Fibroblast of lung (primary cell): ENCODE measurements around the gene GDI1. TPM values are rescaled to one million over a fixed set of nuclear protein-coding genes. Genes with fewer than 3 reads are reported as not detected.

Experiments
- DNase-seq, 2 donors: peaks; one replicate each; pipeline versions ENCODE4 v3.0.0 to v3.0.0-alpha.2; 2010; ENCODE audit warnings: low read depth in 2 of 2
- H2AFZ ChIP-seq: 2 replicates; pipeline ENCODE4 v1.5.1; 2012; ENCODE audit warnings: low read length, control low read depth, inconsistent platforms
- H3K27ac ChIP-seq: 2 replicates; pipeline ENCODE4 v1.5.1; 2011; ENCODE audit warnings: low read length, control low read depth; ENCODE audit not compliant: insufficient read depth
- H3K27me3 ChIP-seq: 2 replicates; pipeline ENCODE4 v1.5.1; 2011; ENCODE audit warnings: mild to moderate bottlenecking, low read length; ENCODE audit not compliant: control insufficient read depth, insufficient read depth
- H3K36me3 ChIP-seq: 2 replicates; pipeline ENCODE4 v1.5.1; 2011; ENCODE audit warnings: low read length; ENCODE audit not compliant: control insufficient read depth, insufficient read depth
- H3K4me1 ChIP-seq: 2 replicates; pipeline ENCODE4 v1.5.1; 2011; ENCODE audit warnings: low read length; ENCODE audit not compliant: control insufficient read depth, insufficient read depth; ENCODE audit errors: extremely low read depth
- H3K4me2 ChIP-seq: 2 replicates; pipeline ENCODE4 v1.5.1; 2011; ENCODE audit warnings: low read length, control low read depth; ENCODE audit not compliant: insufficient read depth; ENCODE audit errors: extremely low read depth
- H3K4me3 ChIP-seq, 4 experiments: fragments of 200-600 bp in 1 of 4; sonication (generic) in 1 of 4; replicated peaks in 1 of 4; 2 replicates each; pipeline ENCODE4 v1.5.1; 2011 to 2016; ENCODE audit warnings: low read length in 4 of 4, low read depth in 3 of 4, mild to moderate bottlenecking in 3 of 4, control low read depth in 2 of 4, inconsistent platforms in 1 of 4, mixed read lengths in 1 of 4; ENCODE audit not compliant: insufficient read depth in 1 of 4; ENCODE audit errors: control extremely low read depth in 1 of 4
- H3K79me2 ChIP-seq: 2 replicates; pipeline ENCODE4 v1.5.1; 2012; ENCODE audit warnings: mild to moderate bottlenecking, low read length, inconsistent platforms; ENCODE audit not compliant: control insufficient read depth, insufficient read depth
- H3K9ac ChIP-seq: 2 replicates; pipeline ENCODE4 v1.5.1; 2011; ENCODE audit warnings: mild to moderate bottlenecking, low read length, control low read depth; ENCODE audit not compliant: insufficient read depth
- H3K9me3 ChIP-seq: 2 replicates; pipeline ENCODE4 v1.5.1; 2012; ENCODE audit warnings: low read depth, low read length; ENCODE audit not compliant: control insufficient read depth, insufficient read depth
- H4K20me1 ChIP-seq: 2 replicates; pipeline ENCODE4 v1.5.1; 2011; ENCODE audit warnings: low read length; ENCODE audit not compliant: control insufficient read depth, insufficient read depth; ENCODE audit errors: extremely low read depth
- EZH2 ChIP-seq: IDR thresholded peaks from 2 replicates; pipeline ENCODE4 v1.5.1; 2012; ENCODE audit warnings: low read length, control low read depth, mild to moderate bottlenecking; ENCODE audit errors: missing control alignments
- polyA plus RNA-seq, 2 donors: library from polyadenylated mRNA; depleted of rRNA in 1 of 2; stranded (reverse) in 1 of 2; unstranded in 1 of 2; fragments of >200 nt; gene quantifications; 2 replicates each; pipeline ENCODE4 v1.2.1, GENCODE V29; 2011 to 2012; ENCODE audit warnings: missing spikeins in 1 of 2
- total RNA-seq: library from RNA; depleted of rRNA; stranded (reverse); fragments of >200 nt; gene quantifications from 2 replicates; pipeline ENCODE4 v1.2.1, GENCODE V29; 2014
- TF ChIP-seq, protein P1 (sequence below), 2 donors: IDR thresholded peaks in 1 of 2; conservative IDR thresholded peaks in 1 of 2; 1 replicate in 1 of 2; 2 replicates in 1 of 2; pipeline ENCODE4 v1.5.1; 2011 to 2012; ENCODE audit warnings: low read length in 2 of 2, control low read depth in 1 of 2, inconsistent platforms in 1 of 2, low read depth in 1 of 2, mild to moderate bottlenecking in 1 of 2

GDI1 gene
- total and polyA plus RNA-seq, 2 donors (not counting 1 experiment from before 2014, with no cell fraction given): 86.5 to 134 TPM

DNA sequence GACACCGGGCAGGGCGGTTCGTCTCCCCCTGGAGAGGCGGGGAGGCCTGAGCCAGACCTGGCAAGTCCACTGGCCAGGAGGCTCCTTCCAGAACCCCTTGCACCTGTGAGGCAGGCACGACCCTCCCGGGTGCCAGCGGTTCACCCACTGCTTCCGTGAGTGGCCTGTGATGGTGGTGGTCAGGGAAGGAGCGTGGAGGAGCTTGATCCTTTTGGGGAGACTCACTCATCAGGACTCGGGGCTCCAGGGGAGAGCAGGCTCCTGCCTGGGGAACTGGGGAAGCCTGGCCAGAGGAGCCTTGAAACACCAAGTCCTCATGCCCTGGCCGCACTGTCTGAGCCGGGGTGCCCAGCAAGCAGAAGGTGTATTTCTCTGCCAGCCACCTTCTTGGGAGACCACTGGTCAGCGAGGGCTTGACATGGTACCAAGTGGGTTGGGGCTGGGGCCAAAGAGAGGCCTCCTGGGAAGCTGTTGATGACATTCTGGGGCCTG lies 7.8 kb downstream of the GDI1 start:
- peak overlapping the region; percentile 53 to 69 (median 56) for H3K4me3 ChIP-seq
- peaks cover 13% of the 10 kb centered on the region for H3K36me3 ChIP-seq
- H3K9me3 ChIP-seq: no peaks in the 10 kb centered on the region
- peak overlapping the region; percentile 67 for H3K27ac ChIP-seq
- peaks cover 7% of the 10 kb centered on the region for H3K4me1 ChIP-seq
- DNase-seq: no peak
- H3K27me3 ChIP-seq: no peaks in the 10 kb centered on the region
- no peak overlapping the region for H2AFZ ChIP-seq
- TF ChIP-seq, protein P1, sequence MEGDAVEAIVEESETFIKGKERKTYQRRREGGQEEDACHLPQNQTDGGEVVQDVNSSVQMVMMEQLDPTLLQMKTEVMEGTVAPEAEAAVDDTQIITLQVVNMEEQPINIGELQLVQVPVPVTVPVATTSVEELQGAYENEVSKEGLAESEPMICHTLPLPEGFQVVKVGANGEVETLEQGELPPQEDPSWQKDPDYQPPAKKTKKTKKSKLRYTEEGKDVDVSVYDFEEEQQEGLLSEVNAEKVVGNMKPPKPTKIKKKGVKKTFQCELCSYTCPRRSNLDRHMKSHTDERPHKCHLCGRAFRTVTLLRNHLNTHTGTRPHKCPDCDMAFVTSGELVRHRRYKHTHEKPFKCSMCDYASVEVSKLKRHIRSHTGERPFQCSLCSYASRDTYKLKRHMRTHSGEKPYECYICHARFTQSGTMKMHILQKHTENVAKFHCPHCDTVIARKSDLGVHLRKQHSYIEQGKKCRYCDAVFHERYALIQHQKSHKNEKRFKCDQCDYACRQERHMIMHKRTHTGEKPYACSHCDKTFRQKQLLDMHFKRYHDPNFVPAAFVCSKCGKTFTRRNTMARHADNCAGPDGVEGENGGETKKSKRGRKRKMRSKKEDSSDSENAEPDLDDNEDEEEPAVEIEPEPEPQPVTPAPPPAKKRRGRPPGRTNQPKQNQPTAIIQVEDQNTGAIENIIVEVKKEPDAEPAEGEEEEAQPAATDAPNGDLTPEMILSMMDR (conservative IDR thresholded peaks at IDR 0.05 in 1 of 2, IDR thresholded peaks at IDR 0.05 in 1 of 2; ENCODE audit: low read depth in 1 of 2, low read length in 2 of 2): no peak
- no peak for TF ChIP-seq EZH2
- peaks cover 41% of the 10 kb centered on the region for H3K79me2 ChIP-seq
- H3K9ac ChIP-seq: peak overlapping the region; percentile 61
- H3K4me2 ChIP-seq: peak overlapping the region; percentile 80
- no peaks in the 10 kb centered on the region for H4K20me1 ChIP-seq

DNA sequence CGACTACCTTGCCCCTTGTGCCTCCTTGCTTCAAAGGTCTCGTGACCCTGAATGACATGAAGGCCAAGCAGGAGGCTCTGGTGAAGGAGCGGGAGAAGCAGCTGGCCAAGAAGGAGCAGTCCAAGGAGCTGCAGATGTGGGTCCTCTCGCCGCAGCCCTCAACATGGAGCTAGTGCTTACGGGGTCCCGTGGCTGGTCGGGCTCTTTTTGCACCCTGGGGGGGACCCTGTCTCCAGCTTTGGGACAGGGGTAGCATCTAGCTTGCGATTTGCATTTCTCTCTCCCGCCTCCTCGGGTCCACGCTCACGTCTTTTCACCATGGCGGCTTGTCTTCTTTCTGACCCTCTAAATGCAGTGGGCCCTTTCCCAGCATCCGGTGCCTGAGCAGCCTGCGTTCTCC lies 8.8 kb downstream of the GDI1 start:
- Histone ChIP-seq H3K9ac (no peak overlapping the region), H2AFZ (no peak overlapping the region), H3K9me3 (no peaks in the 10 kb centered on the region), H3K4me2 (no peak overlapping the region), H3K4me3 (no peak overlapping the region), H3K4me1 (peaks cover 7% of the 10 kb centered on the region), H3K27me3 (no peaks in the 10 kb centered on the region), H4K20me1 (no peaks in the 10 kb centered on the region), H3K79me2 (peaks cover 32% of the 10 kb centered on the region), H3K36me3 (peaks cover 16% of the 10 kb centered on the region), H3K27ac (no peak overlapping the region)
- no peak for DNase-seq
- no peak for TF ChIP-seq EZH2
- TF ChIP-seq, protein P1 (conservative IDR thresholded peaks at IDR 0.05 in 1 of 2, IDR thresholded peaks at IDR 0.05 in 1 of 2; ENCODE audit: low read depth in 1 of 2, low read length in 2 of 2): no peak

DNA sequence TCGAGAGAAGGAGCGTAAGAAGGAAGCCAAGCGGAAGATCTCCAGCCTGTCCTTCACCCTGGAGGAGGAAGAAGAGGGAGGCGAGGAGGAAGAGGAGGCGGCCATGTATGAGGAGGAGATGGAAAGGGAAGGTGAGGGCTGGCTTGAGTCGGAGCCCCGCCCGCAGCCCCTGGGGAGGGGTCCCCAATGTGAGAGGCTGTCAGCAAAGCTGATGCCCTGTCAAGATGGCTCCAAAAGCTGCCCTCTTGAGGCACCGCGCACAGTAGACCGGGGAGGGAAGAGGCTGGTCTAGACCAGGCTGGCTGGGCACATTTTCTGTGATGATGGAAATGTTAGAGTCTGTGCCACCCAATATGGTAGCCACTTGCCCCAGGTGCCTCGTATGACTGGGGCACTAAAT lies 9.5 kb downstream of the GDI1 start:
- Histone ChIP-seq H4K20me1 (no peaks in the 10 kb centered on the region), H3K4me2 (no peak overlapping the region)
- TF ChIP-seq, protein P1 (conservative IDR thresholded peaks at IDR 0.05 in 1 of 2, IDR thresholded peaks at IDR 0.05 in 1 of 2; ENCODE audit: low read depth in 1 of 2, low read length in 2 of 2): no peak
- no peak for TF ChIP-seq EZH2

More for the DNA sequence above, 9.5 kb downstream of the GDI1 start:
- Histone ChIP-seq H3K79me2 (peaks cover 27% of the 10 kb centered on the region), H3K36me3 (peaks cover 16% of the 10 kb centered on the region), H3K4me1 (peaks cover 7% of the 10 kb centered on the region), H3K9me3 (no peaks in the 10 kb centered on the region), H3K27ac (no peak overlapping the region), H3K9ac (no peak overlapping the region), H3K27me3 (no peaks in the 10 kb centered on the region), H3K4me3 (no peak overlapping the region), H2AFZ (no peak overlapping the region)
- no peak for DNase-seq
